Ramos (cell line): ENCODE results near the gene RNU7-1.

ENCODE experiments used
- in situ Hi-C: fragments of 300-500 bp; cut with MboI; formaldehyde crosslinking; loops from one replicate; pipeline ENCODE4 v1.14.3; 2022; ENCODE audit warnings: low sequenced_read_pairs; ENCODE audit not compliant: unreplicated experiment

Gene RNU7-1

DNA sequence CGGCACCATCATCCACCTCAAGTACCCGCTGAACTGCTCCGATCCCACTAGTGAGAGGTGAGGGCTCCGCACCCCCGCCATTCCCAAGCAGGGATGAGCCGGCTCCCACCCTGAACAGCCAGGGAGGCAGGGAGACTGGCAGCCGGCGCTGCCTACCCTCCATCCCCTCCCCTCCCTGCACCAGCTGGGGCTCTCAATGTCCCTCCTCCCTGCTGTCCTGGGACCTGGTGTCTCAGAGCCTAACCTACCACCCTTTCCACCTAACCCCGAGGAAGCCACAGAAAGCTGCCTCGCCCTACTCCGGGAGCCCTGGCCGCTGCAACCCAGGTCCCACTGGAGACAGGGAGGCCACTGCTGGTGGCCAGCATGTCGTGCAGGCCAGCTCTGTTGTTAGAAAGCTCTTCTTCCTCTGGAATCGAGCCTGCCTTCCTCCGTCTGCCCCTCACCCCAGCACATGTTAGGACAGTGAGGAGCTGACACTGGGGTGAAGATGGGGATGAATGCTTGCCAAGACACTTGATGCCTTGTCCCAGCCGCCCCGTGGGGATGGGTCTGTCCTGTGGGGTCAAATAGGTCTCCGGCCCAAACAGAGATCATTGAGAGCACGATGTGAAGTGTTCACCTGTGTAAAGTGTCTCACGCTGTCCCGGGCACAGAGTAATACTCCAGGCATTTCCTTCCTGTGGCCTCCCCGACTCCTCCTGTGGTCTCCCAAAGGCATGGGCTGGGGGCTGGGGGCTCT is 8.7 kb downstream of the RNU7-1 start:
- in situ Hi-C loops, result no loop called here

GRCh38 chr12:6952863-6953441 is 9.3 kb downstream of the RNU7-1 start:
- in situ Hi-C loops, result no loop called here

GRCh38 chr12:6953442-6954315 is 10.1 kb downstream of the RNU7-1 start:
- in situ Hi-C loops, result no loop called here

- in situ Hi-C loops, result no loop called here
These were observed 10.9 kb downstream of the RNU7-1 start for GRCh38 chr12:6954316-6955107.

DNA sequence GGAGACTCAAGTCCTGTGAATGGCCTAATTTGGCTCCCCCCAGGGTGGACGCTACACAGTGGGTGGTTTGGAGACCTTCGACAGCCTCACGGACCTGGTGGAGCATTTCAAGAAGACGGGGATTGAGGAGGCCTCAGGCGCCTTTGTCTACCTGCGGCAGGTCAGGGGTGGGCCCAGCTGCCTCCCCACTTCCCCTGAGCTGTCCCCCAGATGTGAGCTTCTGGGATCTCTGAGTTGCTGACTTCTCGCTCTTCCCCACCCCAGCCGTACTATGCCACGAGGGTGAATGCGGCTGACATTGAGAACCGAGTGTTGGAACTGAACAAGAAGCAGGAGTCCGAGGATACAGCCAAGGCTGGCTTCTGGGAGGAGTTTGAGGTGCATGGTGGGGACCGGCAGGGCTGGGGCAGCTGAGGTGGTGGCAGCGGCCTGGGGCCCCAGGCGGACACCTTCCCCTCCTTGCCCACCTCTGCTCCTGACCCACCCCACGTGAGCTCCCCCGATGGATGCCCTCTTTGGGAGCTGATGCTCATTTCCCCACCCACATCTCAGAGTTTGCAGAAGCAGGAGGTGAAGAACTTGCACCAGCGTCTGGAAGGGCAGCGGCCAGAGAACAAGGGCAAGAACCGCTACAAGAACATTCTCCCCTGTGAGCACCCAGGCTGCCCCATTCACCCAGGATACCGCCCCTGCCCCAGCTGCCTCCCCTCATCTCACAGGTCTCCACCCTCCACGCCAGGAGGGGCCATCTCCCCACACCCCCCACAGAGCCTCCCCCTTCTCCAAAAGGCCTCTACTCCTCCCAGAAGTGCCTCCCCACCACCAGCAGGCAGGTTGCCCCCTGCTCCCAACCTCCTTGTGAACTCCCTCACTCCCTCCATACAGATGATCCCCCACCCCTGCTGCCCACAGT is 11.7 kb downstream of the RNU7-1 start:
- in situ Hi-C loops, result no loop called here

GRCh38 chr12:6956021-6956727 is 12.6 kb downstream of the RNU7-1 start:
- in situ Hi-C loops, result no loop called here

DNA sequence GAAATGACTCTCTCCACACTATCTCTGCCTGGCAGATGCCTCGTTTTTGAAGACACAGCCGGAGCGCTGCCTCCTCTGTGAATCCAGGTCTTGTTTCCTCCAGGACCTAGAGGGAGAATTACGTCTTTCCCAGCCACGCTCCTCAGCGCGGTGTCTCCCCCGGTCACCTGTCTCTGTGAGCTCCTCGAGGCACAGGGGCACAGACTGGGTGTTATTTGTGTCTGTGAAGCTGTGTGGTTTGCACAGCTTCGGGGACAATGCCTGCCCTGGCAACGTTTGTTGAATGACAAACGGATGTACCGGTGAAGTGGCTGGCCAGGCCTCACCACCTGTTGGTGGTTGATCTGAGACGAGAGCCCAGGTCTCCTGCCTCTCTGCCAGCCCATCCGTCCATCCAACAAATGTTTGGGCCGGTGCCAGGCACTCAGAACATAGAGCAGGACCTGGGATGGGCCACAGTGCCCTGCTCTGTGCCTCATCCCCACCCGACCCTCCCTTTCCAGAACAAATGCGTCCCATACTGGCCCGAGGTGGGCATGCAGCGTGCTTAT is 13.6 kb downstream of the RNU7-1 start:
- in situ Hi-C loops, result no loop called here

- in situ Hi-C loops, result no loop called here
These were observed 14.4 kb downstream of the RNU7-1 start for GRCh38 chr12:6957741-6958608.

GRCh38 chr12:6958609-6959057 is 15.0 kb downstream of the RNU7-1 start:
- in situ Hi-C loops, result no loop called here

- in situ Hi-C loops, result no loop called here
These were observed 15.6 kb downstream of the RNU7-1 start for GRCh38 chr12:6959058-6959804.

GRCh38 chr12:6959805-6960592 is 16.4 kb downstream of the RNU7-1 start:
- in situ Hi-C loops, result no loop called here

DNA sequence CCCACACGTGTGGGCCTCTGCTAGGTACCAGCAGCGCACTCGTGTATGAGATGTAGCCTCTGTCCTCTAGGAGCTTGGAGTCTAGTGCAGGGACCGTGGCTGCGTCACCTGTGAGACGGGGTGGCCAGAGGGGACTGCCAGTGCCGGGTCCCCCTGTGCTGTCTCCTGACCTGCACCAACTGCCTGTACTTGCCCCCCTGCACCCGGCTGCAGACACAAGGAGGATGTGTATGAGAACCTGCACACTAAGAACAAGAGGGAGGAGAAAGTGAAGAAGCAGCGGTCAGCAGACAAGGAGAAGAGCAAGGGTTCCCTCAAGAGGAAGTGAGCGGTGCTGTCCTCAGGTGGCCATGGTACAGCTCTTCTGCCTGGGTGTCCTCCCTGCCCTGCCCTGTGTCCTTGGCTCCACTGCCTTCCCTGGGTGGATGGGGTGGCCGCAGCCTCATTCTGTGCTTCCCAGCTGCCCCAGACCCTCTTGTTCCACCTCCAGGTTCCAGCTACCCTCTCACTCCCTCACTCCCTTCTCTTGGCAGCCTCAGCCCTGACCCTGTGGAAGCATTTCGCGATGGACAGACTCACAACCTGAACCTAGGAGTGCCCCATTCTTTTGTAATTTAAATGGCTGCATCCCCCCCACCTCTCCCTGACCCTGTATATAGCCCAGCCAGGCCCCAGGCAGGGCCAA is 17.1 kb downstream of the RNU7-1 start:
- in situ Hi-C loops, result no loop called here

GRCh38 chr12:6961278-6961694 is 17.7 kb downstream of the RNU7-1 start:
- in situ Hi-C loops, result no loop called here

DNA sequence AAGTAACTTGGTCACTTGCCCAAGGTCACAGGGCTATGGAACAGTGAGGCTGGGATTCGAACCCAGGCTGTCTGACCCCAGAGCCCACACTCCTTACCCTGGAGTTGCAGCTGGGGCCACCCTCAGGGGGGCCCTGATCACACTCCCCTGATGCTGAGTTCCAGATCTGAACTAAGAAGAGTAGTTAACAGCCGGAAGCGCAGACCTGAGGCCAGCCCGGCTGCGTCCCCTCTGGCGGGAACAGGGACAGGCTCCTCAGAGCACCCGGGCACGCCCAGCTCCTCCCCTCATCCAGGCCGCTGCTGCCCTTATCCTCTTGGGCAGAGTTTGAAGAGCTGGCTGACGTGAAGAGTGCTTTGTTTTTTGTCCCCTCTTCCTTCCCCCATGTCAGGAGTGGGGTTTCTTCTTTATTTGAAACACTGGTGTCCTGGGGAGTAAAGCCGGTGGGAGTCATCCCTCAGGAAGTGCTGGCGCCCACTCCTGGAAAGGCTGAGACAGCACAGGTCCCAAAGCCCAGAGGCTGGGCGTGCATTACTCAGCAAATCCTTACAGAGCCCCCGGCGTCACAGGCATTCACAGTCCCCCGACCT is 18.2 kb downstream of the RNU7-1 start:
- in situ Hi-C loops, result no loop called here
